SJSA1 (cell line): ENCODE data around the gene MYCBPAP. TPM values are rescaled to one million over a fixed set of nuclear protein-coding genes. Genes with fewer than 3 reads are reported as not detected.

Experiments used
- DNase-seq, 2 experiments: peaks; one replicate each; pipeline ENCODE4 v3.0.0-alpha.2; 2015 to 2020; ENCODE audit warnings: low spot score in 2 of 2, low read depth in 1 of 2
- H3K27ac ChIP-seq: fragments of 250-450 bp; sonication (Bioruptor Pico); 2 replicates; pipeline ENCODE4 v1.5.1; 2020; ENCODE audit warnings: mild to moderate bottlenecking, moderate library complexity
- H3K27me3 ChIP-seq: fragments of 250-450 bp; sonication (Bioruptor Pico); replicated peaks from 2 replicates; pipeline ENCODE4 v1.5.1; 2020; ENCODE audit warnings: mild to moderate bottlenecking, moderate library complexity
- H3K36me3 ChIP-seq: fragments of 250-450 bp; sonication (Bioruptor Pico); 2 replicates; pipeline ENCODE4 v1.5.1; 2020; ENCODE audit warnings: mild to moderate bottlenecking
- H3K4me1 ChIP-seq: fragments of 250-450 bp; sonication (Bioruptor Pico); replicated peaks from 2 replicates; pipeline ENCODE4 v1.6.1; 2021; ENCODE audit warnings: mild to moderate bottlenecking
- H3K4me3 ChIP-seq: fragments of 250-450 bp; sonication (Bioruptor Pico); 2 replicates; pipeline ENCODE4 v1.5.1; 2020; ENCODE audit warnings: mild to moderate bottlenecking
- H3K9me3 ChIP-seq: fragments of 250-450 bp; sonication (Bioruptor Pico); replicated peaks from 2 replicates; pipeline ENCODE4 v1.5.1; 2020; ENCODE audit warnings: mild to moderate bottlenecking
- total RNA-seq: library from RNA; depleted of rRNA; stranded (reverse); fragments of >200 nt; shearing (Covaris generic); gene quantifications from 2 replicates; pipeline ENCODE4 v1.2.3, GENCODE V29; 2014

Gene MYCBPAP
- total RNA-seq, 1 experiment from 2014 or later = not detected

- H3K27ac ChIP-seq = no peak overlapping the region
- H3K4me3 ChIP-seq = no peak overlapping the region
- H3K36me3 ChIP-seq = no peaks in the 10 kb centered on the region
- H3K4me1 ChIP-seq = peaks cover 18% of the 10 kb centered on the region
- H3K27me3 ChIP-seq = peaks cover 40% of the 10 kb centered on the region
- peaks cover 3% of the 10 kb centered on the region; the same call in 1 of the 2 replicates for H3K9me3 ChIP-seq
- DNase-seq = no peak
Observed at GRCh38 chr17:50558941-50559614, 50.8 kb downstream of the MYCBPAP start.

- peaks cover 3% of the 10 kb centered on the region; the same call in 1 of the 2 replicates for H3K9me3 ChIP-seq
- peak overlapping the region; percentile 42 for H3K4me3 ChIP-seq
- no peaks in the 10 kb centered on the region for H3K36me3 ChIP-seq
- no peak overlapping the region for H3K27ac ChIP-seq
- H3K27me3 ChIP-seq = peaks cover 44% of the 10 kb centered on the region
- H3K4me1 ChIP-seq = peaks cover 18% of the 10 kb centered on the region
- DNase-seq = peak in 1 of 2 experiments; percentile 76
Observed at GRCh38 chr17:50559674-50560184, 51.5 kb downstream of the MYCBPAP start.

- H3K36me3 ChIP-seq = no peaks in the 10 kb centered on the region
- H3K27ac ChIP-seq = no peak within 1 kb of the TSS
- peak; percentile 88 to 93 for DNase-seq
- H3K9me3 ChIP-seq = peaks cover 3% of the 10 kb centered on the region; the same call in 1 of the 2 replicates
- peaks cover 48% of the 10 kb centered on the region for H3K27me3 ChIP-seq
- peak within 1 kb of the TSS; percentile 42 for H3K4me3 ChIP-seq
- H3K4me1 ChIP-seq = peaks cover 18% of the 10 kb centered on the region
Observed at GRCh38 chr17:50560185-50560824, 52.1 kb downstream of the MYCBPAP start, which contains the start of gene CACNA1G. CACNA1G (plus strand) TSS chr17:50560715; CDS start chr17:50561460, 745 bp downstream.

DNA sequence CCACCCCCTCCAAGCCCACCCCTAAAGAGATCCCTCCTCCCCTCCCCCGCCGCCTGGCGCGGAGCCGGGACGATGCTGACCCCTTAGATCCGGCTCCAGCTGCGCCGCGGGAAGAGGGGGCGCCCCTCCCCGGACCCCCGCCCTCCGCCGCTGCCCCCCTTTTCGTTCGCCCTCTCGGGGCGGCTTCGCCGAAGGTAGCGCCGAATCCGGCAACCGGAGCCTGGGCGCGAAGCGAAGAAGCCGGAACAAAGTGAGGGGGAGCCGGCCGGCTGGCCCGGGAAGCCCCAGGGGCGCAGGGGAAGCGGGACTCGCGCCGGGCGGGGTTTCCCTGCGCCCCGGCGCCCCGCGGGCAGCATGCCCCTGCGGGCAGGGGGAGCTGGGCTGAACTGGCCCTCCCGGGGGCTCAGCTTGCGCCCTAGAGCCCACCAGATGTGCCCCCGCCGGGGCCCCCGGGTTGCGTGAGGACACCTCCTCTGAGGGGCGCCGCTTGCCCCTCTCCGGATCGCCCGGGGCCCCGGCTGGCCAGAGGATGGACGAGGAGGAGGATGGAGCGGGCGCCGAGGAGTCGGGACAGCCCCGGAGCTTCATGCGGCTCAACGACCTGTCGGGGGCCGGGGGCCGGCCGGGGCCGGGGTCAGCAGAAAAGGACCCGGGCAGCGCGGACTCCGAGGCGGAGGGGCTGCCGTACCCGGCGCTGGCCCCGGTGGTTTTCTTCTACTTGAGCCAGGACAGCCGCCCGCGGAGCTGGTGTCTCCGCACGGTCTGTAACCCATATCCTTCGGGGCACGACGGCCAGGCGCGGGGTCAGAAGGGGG is 52.9 kb downstream of the MYCBPAP start:
- no peaks in the 10 kb centered on the region for H3K36me3 ChIP-seq
- peaks cover 18% of the 10 kb centered on the region for H3K4me1 ChIP-seq
- H3K27ac ChIP-seq = no peak overlapping the region
- no peak for DNase-seq
- H3K4me3 ChIP-seq = peak overlapping the region; percentile 42
- H3K9me3 ChIP-seq = peaks cover 3% of the 10 kb centered on the region; the same call in 1 of the 2 replicates
- H3K27me3 ChIP-seq = peaks cover 57% of the 10 kb centered on the region

DNA sequence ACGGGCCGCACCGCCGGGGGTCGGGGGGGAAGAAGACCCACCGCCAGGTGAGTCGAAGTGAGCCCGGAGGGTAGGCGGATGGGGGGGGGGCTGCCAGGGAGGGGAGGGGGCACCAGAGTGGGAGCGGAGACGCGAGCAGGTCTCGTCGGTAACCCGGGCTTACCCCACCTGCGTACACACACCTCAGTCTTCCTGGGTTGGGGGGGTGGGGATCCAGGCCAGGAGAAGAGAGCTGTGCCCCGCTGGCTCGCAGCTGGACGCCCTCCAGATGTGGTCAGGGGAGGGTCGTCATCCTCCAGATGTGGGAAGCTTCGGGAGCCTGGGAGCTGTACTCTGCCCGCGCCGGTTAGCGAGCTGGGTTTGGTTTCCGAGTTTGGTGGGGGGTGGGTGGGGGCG is 53.5 kb downstream of the MYCBPAP start:
- Histone ChIP-seq H3K4me3 (no peak overlapping the region), H3K27ac (no peak overlapping the region), H3K9me3 (peaks cover 3% of the 10 kb centered on the region; the same call in 1 of the 2 replicates), H3K4me1 (peaks cover 18% of the 10 kb centered on the region), H3K36me3 (no peaks in the 10 kb centered on the region), H3K27me3 (peaks cover 63% of the 10 kb centered on the region)
- no peak for DNase-seq

- Histone ChIP-seq H3K36me3 (no peaks in the 10 kb centered on the region), H3K4me1 (peaks cover 18% of the 10 kb centered on the region), H3K27me3 (peaks cover 70% of the 10 kb centered on the region)
Observed at GRCh38 chr17:50562242-50563091, 54.2 kb downstream of the MYCBPAP start.

DNA sequence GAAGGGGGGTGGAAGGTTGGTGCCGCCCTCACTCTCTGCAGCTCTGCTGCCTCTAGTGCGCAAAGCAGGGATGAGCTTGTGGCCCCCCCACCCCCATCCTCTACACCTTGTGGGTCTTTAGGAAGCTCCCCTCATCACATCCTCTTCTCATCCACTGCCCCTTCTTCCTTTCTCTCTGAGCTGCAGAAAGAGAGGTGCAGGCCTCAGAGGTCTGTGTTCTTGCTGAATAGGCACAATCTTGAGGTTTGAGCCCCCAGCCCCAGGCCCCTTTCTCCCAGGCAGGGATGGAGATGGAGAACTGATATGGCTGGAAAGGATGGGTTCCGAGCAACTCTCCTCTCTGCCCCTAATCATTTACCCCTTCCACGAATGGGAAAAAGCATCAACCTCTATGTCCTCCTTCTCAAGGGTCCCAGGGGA is 54.9 kb downstream of the MYCBPAP start:
- Histone ChIP-seq H3K27ac (no peak overlapping the region), H3K36me3 (no peaks in the 10 kb centered on the region), H3K27me3 (peaks cover 76% of the 10 kb centered on the region), H3K4me1 (peaks cover 18% of the 10 kb centered on the region), H3K4me3 (no peak overlapping the region), H3K9me3 (peaks cover 3% of the 10 kb centered on the region; the same call in 1 of the 2 replicates)
- DNase-seq = no peak

More at GRCh38 chr17:50562242-50563091, 54.2 kb downstream of the MYCBPAP start:
- no peak for DNase-seq
- H3K9me3 ChIP-seq = peaks cover 3% of the 10 kb centered on the region; the same call in 1 of the 2 replicates
- H3K4me3 ChIP-seq = no peak overlapping the region
- no peak overlapping the region for H3K27ac ChIP-seq

DNA sequence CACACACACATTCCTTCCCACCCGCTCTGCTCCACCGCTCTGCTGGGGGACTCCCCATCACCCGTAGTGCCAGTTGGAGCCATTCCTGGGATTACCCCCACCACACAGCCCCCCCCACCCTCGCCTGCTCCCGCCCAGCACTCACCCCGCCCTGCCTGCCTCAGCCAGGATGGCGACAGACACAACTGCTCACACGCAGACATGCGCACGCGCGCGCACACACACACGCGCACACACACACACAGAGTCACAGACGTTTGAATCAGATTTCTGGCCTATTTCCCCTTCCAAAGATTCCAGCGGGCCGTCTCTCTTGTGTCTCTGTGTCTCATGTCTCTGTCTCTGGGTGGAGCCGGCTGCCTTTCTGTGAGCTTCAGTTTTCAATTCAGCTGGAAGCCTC is 56.7 kb downstream of the MYCBPAP start:
- Histone ChIP-seq H3K9me3 (peaks cover 3% of the 10 kb centered on the region; the same call in 1 of the 2 replicates), H3K36me3 (no peaks in the 10 kb centered on the region), H3K4me1 (peaks cover 13% of the 10 kb centered on the region), H3K27ac (no peak overlapping the region), H3K4me3 (no peak overlapping the region), H3K27me3 (peaks cover 73% of the 10 kb centered on the region)
- peak in 1 of 2 experiments; percentile 67 for DNase-seq

DNA sequence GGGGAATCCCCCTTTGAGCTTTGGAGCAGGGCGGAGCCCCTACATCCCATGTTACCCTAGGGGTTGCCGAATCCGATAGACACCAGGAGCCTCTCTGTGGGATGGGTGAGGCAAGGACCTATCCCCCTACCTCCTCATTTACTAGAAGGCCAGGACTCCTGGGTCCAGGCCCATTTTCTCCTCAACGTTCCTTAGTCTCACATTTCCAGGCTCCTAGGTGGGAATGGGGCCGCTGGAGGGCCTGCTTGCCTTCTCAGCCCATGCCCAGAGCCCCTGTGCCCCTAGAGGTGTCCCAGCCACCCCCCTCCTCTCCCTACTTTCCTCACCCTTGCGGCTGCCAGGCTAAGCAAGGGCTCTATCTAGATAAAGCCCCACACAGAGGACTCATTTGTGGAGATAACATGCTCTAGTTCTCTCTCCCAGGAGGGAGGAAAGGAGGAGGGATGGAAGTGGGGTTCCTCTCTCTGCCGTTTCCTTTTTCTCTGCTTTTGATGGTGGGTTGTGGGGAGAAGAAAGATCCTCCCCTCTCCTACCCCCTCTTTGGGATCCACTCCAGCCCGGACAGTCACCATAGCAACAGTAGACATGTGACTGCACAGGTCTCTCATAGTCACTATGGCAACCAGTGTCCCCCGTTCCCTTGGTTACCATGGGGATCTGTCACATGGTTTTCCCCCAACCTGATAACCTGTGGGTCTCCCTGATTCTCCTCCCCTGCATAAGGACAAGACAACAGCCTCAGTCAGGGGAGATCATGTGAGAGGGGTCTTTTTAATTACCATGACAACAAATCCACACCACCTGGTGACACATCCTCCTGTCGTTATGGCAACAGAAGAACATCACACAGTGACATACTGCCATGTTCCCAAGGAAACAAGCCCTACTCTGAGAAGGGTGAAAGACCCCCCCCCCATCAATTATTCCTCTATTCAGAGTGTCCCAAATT is 57.4 kb downstream of the MYCBPAP start:
- no peak overlapping the region for H3K4me3 ChIP-seq
- no peak for DNase-seq
- H3K27me3 ChIP-seq = peaks cover 71% of the 10 kb centered on the region
- H3K36me3 ChIP-seq = no peaks in the 10 kb centered on the region
- peaks cover 6% of the 10 kb centered on the region for H3K4me1 ChIP-seq
- peaks cover 3% of the 10 kb centered on the region; the same call in 1 of the 2 replicates for H3K9me3 ChIP-seq
- H3K27ac ChIP-seq = no peak overlapping the region

DNA sequence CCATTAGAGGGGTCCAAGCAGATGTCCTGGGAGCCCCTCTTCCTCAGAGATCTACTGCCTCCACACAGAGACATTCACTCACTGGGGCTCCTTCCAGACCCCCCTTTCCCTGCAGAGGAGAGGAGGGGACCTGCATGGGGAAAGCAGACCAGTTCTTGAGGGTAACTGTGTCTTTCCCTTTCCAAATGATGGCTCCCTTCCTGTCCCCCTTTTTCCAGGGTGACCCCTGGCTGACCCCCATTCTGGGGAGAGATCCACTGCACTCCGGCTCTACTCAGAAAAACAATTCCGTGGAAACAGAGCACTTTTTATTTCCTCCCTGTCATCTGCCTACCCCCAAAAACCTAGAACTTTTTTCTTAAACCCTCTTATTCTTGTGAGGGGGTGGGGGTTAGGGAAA is 58.6 kb downstream of the MYCBPAP start:
- no peak for DNase-seq
- Histone ChIP-seq H3K9me3 (no peaks in the 10 kb centered on the region; the same call in 1 of the 2 replicates), H3K4me3 (no peak overlapping the region), H3K36me3 (no peaks in the 10 kb centered on the region), H3K4me1 (no peaks in the 10 kb centered on the region), H3K27ac (no peak overlapping the region), H3K27me3 (peaks cover 64% of the 10 kb centered on the region)

DNA sequence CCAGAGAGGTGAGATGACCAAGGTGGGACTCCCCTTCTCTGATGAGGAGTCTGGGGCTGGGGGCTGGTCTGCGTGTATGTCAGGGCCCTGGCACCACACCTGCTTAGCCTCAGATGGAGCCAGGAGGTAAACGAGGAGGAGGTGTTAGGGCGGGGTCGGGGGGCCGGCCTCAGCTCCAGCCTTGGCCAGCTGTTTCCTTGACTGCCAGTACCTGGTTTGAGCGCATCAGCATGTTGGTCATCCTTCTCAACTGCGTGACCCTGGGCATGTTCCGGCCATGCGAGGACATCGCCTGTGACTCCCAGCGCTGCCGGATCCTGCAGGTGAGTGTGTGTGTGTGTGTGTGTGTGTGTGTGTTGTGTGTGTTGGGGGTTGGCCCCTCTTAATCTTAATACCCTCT is 60.4 kb downstream of the MYCBPAP start:
- Histone ChIP-seq H3K27ac (no peak overlapping the region), H3K4me1 (no peaks in the 10 kb centered on the region), H3K4me3 (no peak overlapping the region), H3K27me3 (peaks cover 56% of the 10 kb centered on the region), H3K36me3 (no peaks in the 10 kb centered on the region), H3K9me3 (no peaks in the 10 kb centered on the region; the same call in 1 of the 2 replicates)
- DNase-seq = no peak

- H3K36me3 ChIP-seq = no peaks in the 10 kb centered on the region
- no peaks in the 10 kb centered on the region for H3K4me1 ChIP-seq
- no peaks in the 10 kb centered on the region; the same call in 1 of the 2 replicates for H3K9me3 ChIP-seq
- H3K27me3 ChIP-seq = peaks cover 55% of the 10 kb centered on the region
- no peak overlapping the region for H3K4me3 ChIP-seq
- no peak for DNase-seq
- H3K27ac ChIP-seq = no peak overlapping the region
Observed at GRCh38 chr17:50569592-50569991, 61.4 kb downstream of the MYCBPAP start.
